CD4-positive, CD25-positive, alpha-beta regulatory T cell (primary cell): ENCODE data around the gene PLAAT3. TPM values are rescaled to one million over a fixed set of nuclear protein-coding genes. Genes with fewer than 3 reads are reported as not detected.
"Not testable (repeated sequence)": the region's sequence is repeated elsewhere in the genome, so short reads cannot be mapped to it uniquely, and the experiment has no call there.

Experiments
- ATAC-seq, 2 donors: fragments of 150-1000 bp; cut with Tn5 transposase; one replicate each; pipeline ENCODE4 v1.10.0; 2021; ENCODE audit warnings: low read depth in 2 of 2, moderate number of reproducible peaks in 2 of 2, moderate library complexity in 1 of 2
- DNase-seq, 3 donors: peaks; one replicate each; pipeline versions ENCODE4 v3.0.0 to v3.0.0-alpha.2; 2012 to 2022; ENCODE audit warnings: mixed read lengths in 1 of 3
- H3K27ac ChIP-seq: one replicate; pipeline ENCODE4 v1.7.0; 2013; ENCODE audit warnings: mild to moderate bottlenecking, low read length; ENCODE audit not compliant: insufficient read depth, poor library complexity, severe bottlenecking
- H3K27me3 ChIP-seq: one replicate; pipeline ENCODE4 v1.7.0; 2013; ENCODE audit warnings: low read length; ENCODE audit not compliant: control insufficient read depth, insufficient read depth
- H3K36me3 ChIP-seq: one replicate; pipeline ENCODE4 v1.7.0; 2013; ENCODE audit warnings: mild to moderate bottlenecking, low read length, moderate library complexity; ENCODE audit not compliant: control insufficient read depth, insufficient read depth
- H3K4me1 ChIP-seq: 2 replicates; pipeline ENCODE4 v1.7.0; 2013; ENCODE audit warnings: mild to moderate bottlenecking, low read length; ENCODE audit not compliant: insufficient read depth, control insufficient read depth, poor library complexity, severe bottlenecking
- H3K4me3 ChIP-seq: one replicate; pipeline ENCODE4 v1.7.0; 2013; ENCODE audit warnings: low read depth, mild to moderate bottlenecking, low read length, moderate library complexity
- H3K9me3 ChIP-seq, 2 experiments: 1 replicate in 1 of 2; 2 replicates in 1 of 2; pipeline ENCODE4 v1.7.0; 2013; ENCODE audit warnings: low read length in 2 of 2, mild to moderate bottlenecking in 1 of 2, moderate library complexity in 1 of 2; ENCODE audit not compliant: control insufficient read depth in 2 of 2
- H3K27ac Mint-ChIP-seq, 3 donors: one replicate each; pipeline ENCODE4 v1.8.0; 2020 to 2022; ENCODE audit warnings: mild to moderate bottlenecking in 3 of 3, mixed read lengths in 3 of 3, moderate library complexity in 2 of 3
- H3K27me3 Mint-ChIP-seq: one replicate; pipeline ENCODE4 v1.8.0; 2022; ENCODE audit warnings: mild to moderate bottlenecking, mixed read lengths
- H3K36me3 Mint-ChIP-seq: one replicate; pipeline ENCODE4 v1.8.0; 2020; ENCODE audit warnings: mixed read lengths
- H3K4me1 Mint-ChIP-seq, 4 donors: one replicate each; pipeline ENCODE4 v1.8.0; 2020 to 2022; ENCODE audit warnings: mixed read lengths in 4 of 4, mild to moderate bottlenecking in 1 of 4
- H3K4me3 Mint-ChIP-seq, 4 donors: one replicate each; pipeline ENCODE4 v1.8.0; 2020 to 2022; ENCODE audit warnings: mild to moderate bottlenecking in 4 of 4, mixed read lengths in 4 of 4, moderate library complexity in 3 of 4
- H3K9me3 Mint-ChIP-seq, 7 donors: one replicate each; pipeline ENCODE4 v1.8.0; 2020 to 2022; ENCODE audit warnings: mixed read lengths in 7 of 7, mild to moderate bottlenecking in 3 of 7, moderate library complexity in 2 of 7
- polyA plus RNA-seq, 4 donors: library from polyadenylated mRNA; unstranded; fragments of 300-500 nt; fragmentation: Illumina TruSeq; gene quantifications; one replicate each; pipeline ENCODE4 v1.2.3, GENCODE V29; 2021
- total RNA-seq: library from RNA; stranded (reverse); gene quantifications from one replicate; pipeline ENCODE4 v1.2.3, GENCODE V29; 2022

The PLAAT3 gene
- total and polyA plus RNA-seq, 5 donors from 2014 or later: 3.1 to 19.0 (median 5.8) TPM

- not testable (repeated sequence) for H3K27ac Mint-ChIP-seq
- peaks cover 2 to 14% (median 9%) of the 10 kb centered on the region in 4 donors for H3K4me1 Mint-ChIP-seq
- peaks cover 13% of the 10 kb centered on the region for H3K4me1 ChIP-seq
These were observed 3.5 kb upstream of the PLAAT3 start for GRCh38 chr11:63617686-63618085.

GRCh38 chr11:63616953-63617352, 2.7 kb upstream of the PLAAT3 start:
- peaks cover 13% of the 10 kb centered on the region for H3K4me1 ChIP-seq
- H3K4me1 Mint-ChIP-seq: peaks cover 2 to 18% (median 13%) of the 10 kb centered on the region in 4 donors

More at GRCh38 chr11:63617686-63618085, 3.5 kb upstream of the PLAAT3 start:
- not testable (repeated sequence) for H3K9me3 ChIP-seq, DNase-seq, H3K4me3 ChIP-seq, H3K36me3 ChIP-seq, H3K9me3 Mint-ChIP-seq, H3K4me3 Mint-ChIP-seq, H3K36me3 Mint-ChIP-seq, ATAC-seq, H3K27ac ChIP-seq, H3K27me3 ChIP-seq
- peaks cover 16% of the 10 kb centered on the region for H3K27me3 Mint-ChIP-seq

GRCh38 chr11:63613517-63614135, 607 bp downstream of the PLAAT3 start:
- DNase-seq (peak; percentile 7 to 50 (median 38)), ATAC-seq (peak; percentile 69 to 76)
- no peak overlapping the region for H3K27ac ChIP-seq
- no peaks in the 10 kb centered on the region for H3K36me3 ChIP-seq
- Mint-ChIP-seq H3K9me3 (no peaks in the 10 kb centered on the region), H3K4me1 (peaks cover 7 to 28% (median 13%) of the 10 kb centered on the region in 4 donors), H3K4me3 (peak overlapping the region; percentile 81 to 94 (median 87)), H3K27ac (peak overlapping the region; percentile 71 to 83 (median 81)), H3K36me3 (no peaks in the 10 kb centered on the region), H3K27me3 (peaks cover 24% of the 10 kb centered on the region)
- H3K4me3 ChIP-seq: peak overlapping the region; percentile 37
- no peaks in the 10 kb centered on the region for H3K9me3 ChIP-seq
- peaks cover 13% of the 10 kb centered on the region for H3K4me1 ChIP-seq
- no peaks in the 10 kb centered on the region for H3K27me3 ChIP-seq

More at GRCh38 chr11:63616953-63617352, 2.7 kb upstream of the PLAAT3 start:
- no peaks in the 10 kb centered on the region for H3K9me3 ChIP-seq
- no peak for ATAC-seq
- Mint-ChIP-seq H3K4me3 (no peak overlapping the region), H3K36me3 (no peaks in the 10 kb centered on the region), H3K9me3 (no peaks in the 10 kb centered on the region), H3K27me3 (peaks cover 20% of the 10 kb centered on the region), H3K27ac (no peak overlapping the region)
- H3K27me3 ChIP-seq: no peaks in the 10 kb centered on the region
- H3K4me3 ChIP-seq: no peak overlapping the region
- no peaks in the 10 kb centered on the region for H3K36me3 ChIP-seq
- DNase-seq: no peak
- no peak overlapping the region for H3K27ac ChIP-seq

GRCh38 chr11:63612181-63612580, 2.1 kb downstream of the PLAAT3 start:
- no peak overlapping the region for H3K4me3 ChIP-seq
- ATAC-seq (no peak), DNase-seq (no peak)
- peaks cover 13% of the 10 kb centered on the region for H3K4me1 ChIP-seq
- peaks cover 24% of the 10 kb centered on the region for H3K27me3 Mint-ChIP-seq
- H3K4me3 Mint-ChIP-seq: peak overlapping the region in 1 of 4 donors; percentile 79
- peak overlapping the region in 2 of 3 donors; percentile 3 to 44 for H3K27ac Mint-ChIP-seq
- H3K36me3 ChIP-seq: no peaks in the 10 kb centered on the region
- no peaks in the 10 kb centered on the region for H3K9me3 Mint-ChIP-seq
- H3K27ac ChIP-seq: no peak overlapping the region
- no peaks in the 10 kb centered on the region for H3K27me3 ChIP-seq
- no peaks in the 10 kb centered on the region for H3K36me3 Mint-ChIP-seq
- H3K4me1 Mint-ChIP-seq: peaks cover 7 to 28% (median 13%) of the 10 kb centered on the region in 4 donors
- H3K9me3 ChIP-seq: no peaks in the 10 kb centered on the region

- no peaks in the 10 kb centered on the region for H3K36me3 ChIP-seq
- peaks cover 7 to 28% (median 13%) of the 10 kb centered on the region in 4 donors for H3K4me1 Mint-ChIP-seq
- H3K27me3 Mint-ChIP-seq: peaks cover 26% of the 10 kb centered on the region
- H3K9me3 Mint-ChIP-seq: no peaks in the 10 kb centered on the region
- H3K27ac ChIP-seq: no peak overlapping the region
- H3K9me3 ChIP-seq: no peaks in the 10 kb centered on the region
- H3K4me1 ChIP-seq: peaks cover 13% of the 10 kb centered on the region
- no peak overlapping the region for H3K27ac Mint-ChIP-seq
- H3K4me3 ChIP-seq: no peak overlapping the region
- no peaks in the 10 kb centered on the region for H3K27me3 ChIP-seq
- DNase-seq (no peak), ATAC-seq (no peak)
- H3K36me3 Mint-ChIP-seq: no peaks in the 10 kb centered on the region
- peak overlapping the region in 1 of 4 donors; percentile 19 for H3K4me3 Mint-ChIP-seq
These were observed 2.9 kb downstream of the PLAAT3 start for GRCh38 chr11:63611395-63611747.

- ATAC-seq: no peak
These were observed 3.4 kb downstream of the PLAAT3 start for GRCh38 chr11:63610604-63611394.

GRCh38 chr11:63609971-63610580, 4.2 kb downstream of the PLAAT3 start:
- Histone ChIP-seq H3K4me3 (no peak overlapping the region), H3K9me3 (no peaks in the 10 kb centered on the region), H3K36me3 (no peaks in the 10 kb centered on the region), H3K4me1 (peaks cover 13% of the 10 kb centered on the region), H3K27me3 (no peaks in the 10 kb centered on the region), H3K27ac (no peak overlapping the region)
- Mint-ChIP-seq H3K9me3 (no peaks in the 10 kb centered on the region), H3K27me3 (peaks cover 29% of the 10 kb centered on the region), H3K4me1 (peaks cover 7 to 28% (median 13%) of the 10 kb centered on the region in 4 donors), H3K4me3 (peak overlapping the region in 1 of 4 donors; percentile 36), H3K36me3 (no peaks in the 10 kb centered on the region), H3K27ac (peak overlapping the region in 2 of 3 donors; percentile 28 to 44)
- DNase-seq (no peak), ATAC-seq (no peak)

More at GRCh38 chr11:63610604-63611394, 3.4 kb downstream of the PLAAT3 start:
- no peak for DNase-seq
- peak overlapping the region in 2 of 3 donors; percentile 28 to 44 for H3K27ac Mint-ChIP-seq
- Histone ChIP-seq H3K36me3 (no peaks in the 10 kb centered on the region), H3K27ac (no peak overlapping the region), H3K27me3 (no peaks in the 10 kb centered on the region), H3K4me3 (no peak overlapping the region), H3K9me3 (no peaks in the 10 kb centered on the region), H3K4me1 (peaks cover 13% of the 10 kb centered on the region)
- H3K4me1 Mint-ChIP-seq: peaks cover 7 to 28% (median 13%) of the 10 kb centered on the region in 4 donors
- no peaks in the 10 kb centered on the region for H3K9me3 Mint-ChIP-seq
- peaks cover 29% of the 10 kb centered on the region for H3K27me3 Mint-ChIP-seq
- no peaks in the 10 kb centered on the region for H3K36me3 Mint-ChIP-seq
- H3K4me3 Mint-ChIP-seq: peak overlapping the region in 1 of 4 donors; percentile 36
